NOMO-1 treated with DMSO at 0.1 percent for 48 hours (cell line): ENCODE results near the gene TUT1.
"Not testable (repeated sequence)": the region's sequence is repeated elsewhere in the genome, so short reads cannot be mapped to it uniquely, and the experiment has no call there.

Source experiments
- DNase-seq: peaks from one replicate; lab custom pipeline; 2025; ENCODE audit not compliant: unreplicated experiment; lab: John Stamatoyannopoulos, UW

Gene TUT1

GRCh38 chr11:62604460-62605120 lies 13.3 kb upstream of the TUT1 start:
- no peak for DNase-seq

- DNase-seq = no peak
Measured at GRCh38 chr11:62603776-62604299, 12.5 kb upstream of the TUT1 start.

GRCh38 chr11:62603072-62603408 lies 11.7 kb upstream of the TUT1 start:
- DNase-seq = no peak

GRCh38 chr11:62602141-62603071 lies 11.1 kb upstream of the TUT1 start:
- DNase-seq = peak; percentile 52

DNA sequence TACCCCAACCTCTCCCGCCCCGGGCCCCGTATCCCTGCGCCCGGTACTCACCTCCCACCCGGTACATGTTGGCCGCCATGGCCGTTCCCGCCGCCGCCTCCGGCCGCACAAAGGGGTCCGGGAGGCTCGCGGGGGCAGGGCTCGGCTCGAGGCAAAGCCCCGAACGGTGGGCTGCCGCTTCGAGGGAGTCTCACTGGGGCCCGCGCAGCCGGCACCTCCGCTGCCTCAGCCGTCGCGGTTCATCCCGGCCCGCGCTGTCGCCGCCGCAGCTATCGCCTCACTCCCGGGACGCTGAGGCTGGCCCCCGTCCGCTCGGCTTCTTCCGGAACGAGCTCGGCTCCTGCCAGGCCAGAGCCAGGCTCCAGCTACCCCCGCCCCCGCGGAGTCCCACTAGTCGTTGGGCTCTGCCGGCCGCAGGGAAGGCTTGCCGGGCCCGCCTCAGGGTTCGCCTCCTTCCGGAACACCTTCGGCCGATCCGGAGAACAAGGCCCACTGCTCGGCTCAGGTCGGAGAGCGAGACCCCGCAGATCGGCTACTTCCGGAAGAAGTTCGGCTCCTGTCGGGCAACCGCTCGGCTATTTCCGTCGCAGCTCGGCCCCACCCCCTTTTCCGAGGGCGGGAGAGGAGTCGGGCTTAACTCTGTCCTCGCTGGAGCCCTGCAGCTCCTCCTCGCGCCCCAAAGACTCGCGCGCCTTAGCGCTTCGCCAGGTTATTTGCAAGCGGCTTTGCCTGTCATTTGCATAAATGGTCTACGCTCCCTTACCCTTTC lies 10.2 kb upstream of the TUT1 start, which contains the start of gene MTA2:
Gene MTA2, minus strand, starts transcription at position 494 of the 769 bp plus-strand sequence. Its CDS starts 415 bp downstream, at position 79.
- DNase-seq = peak; percentile 98

GRCh38 chr11:62601122-62601371 lies 9.7 kb upstream of the TUT1 start:
- DNase-seq = no peak

GRCh38 chr11:62600367-62601121 lies 9.2 kb upstream of the TUT1 start:
- no peak for DNase-seq

DNA sequence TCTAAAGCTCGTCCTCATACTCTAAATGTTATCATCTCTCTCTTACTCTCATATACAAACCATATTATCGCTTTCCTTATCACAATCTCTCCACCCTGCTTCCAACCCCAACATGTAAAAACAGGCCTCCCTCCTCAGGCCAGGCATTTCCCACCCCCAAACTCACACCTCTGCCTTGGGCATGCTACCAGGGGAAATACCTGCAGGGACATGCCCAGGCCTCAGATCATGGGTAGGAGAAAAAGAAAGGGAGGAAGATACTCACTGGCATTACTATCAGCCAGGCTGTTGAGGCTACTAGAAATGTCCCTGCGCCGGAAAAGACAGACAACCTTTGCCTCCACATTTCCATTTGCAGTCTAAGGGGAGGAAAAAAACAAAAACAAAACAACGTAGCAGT lies 8.6 kb upstream of the TUT1 start:
- DNase-seq = no peak

GRCh38 chr11:62599069-62599696 lies 7.9 kb upstream of the TUT1 start:
- peak; percentile 96 for DNase-seq

GRCh38 chr11:62595124-62595523 lies 3.8 kb upstream of the TUT1 start:
- DNase-seq = no peak

DNA sequence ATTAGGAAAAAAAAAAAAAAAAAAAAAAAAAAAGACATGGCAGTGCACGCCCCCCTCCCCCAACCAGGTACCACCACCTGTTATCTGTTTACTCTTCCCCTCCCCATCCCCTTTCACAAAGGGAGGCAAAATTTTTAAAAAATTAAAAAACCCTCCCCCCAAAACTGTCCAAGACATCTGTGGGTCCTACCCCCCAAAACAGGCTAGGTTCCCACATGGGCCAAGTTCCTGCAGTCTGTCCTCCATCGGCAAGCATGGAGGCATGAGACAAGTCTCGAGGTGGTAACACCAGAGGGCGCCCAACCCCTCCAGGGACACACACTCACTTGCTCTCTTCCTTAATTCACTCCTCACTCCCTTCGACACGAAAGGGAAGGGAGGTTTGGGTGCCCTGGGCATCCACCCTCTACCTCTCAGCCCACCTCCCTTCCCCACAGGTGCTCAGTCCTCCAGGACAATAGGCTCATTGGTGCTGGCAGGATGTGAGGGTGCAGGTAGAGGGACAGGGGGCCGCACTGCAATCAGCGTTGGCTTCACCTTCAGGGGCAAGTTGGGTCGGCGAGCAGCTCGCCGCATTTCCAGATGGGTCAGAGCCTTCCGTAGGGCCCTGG lies 2.2 kb upstream of the TUT1 start:
- peak; percentile 83 for DNase-seq

GRCh38 chr11:62592989-62593421 lies 1.7 kb upstream of the TUT1 start:
- no peak for DNase-seq

GRCh38 chr11:62592146-62592815 lies 958 bp upstream of the TUT1 start:
- DNase-seq = peak; percentile 5

GRCh38 chr11:62588966-62589637 lies 2.2 kb downstream of the TUT1 start:
- DNase-seq = peak; percentile 3

- DNase-seq = not testable (repeated sequence)
Measured at GRCh38 chr11:62585356-62585755, 6.0 kb downstream of the TUT1 start.

GRCh38 chr11:62581735-62582134 lies 9.6 kb downstream of the TUT1 start:
- DNase-seq = not testable (repeated sequence)

GRCh38 chr11:62580959-62581715 lies 10.2 kb downstream of the TUT1 start:
- DNase-seq = no peak

DNA sequence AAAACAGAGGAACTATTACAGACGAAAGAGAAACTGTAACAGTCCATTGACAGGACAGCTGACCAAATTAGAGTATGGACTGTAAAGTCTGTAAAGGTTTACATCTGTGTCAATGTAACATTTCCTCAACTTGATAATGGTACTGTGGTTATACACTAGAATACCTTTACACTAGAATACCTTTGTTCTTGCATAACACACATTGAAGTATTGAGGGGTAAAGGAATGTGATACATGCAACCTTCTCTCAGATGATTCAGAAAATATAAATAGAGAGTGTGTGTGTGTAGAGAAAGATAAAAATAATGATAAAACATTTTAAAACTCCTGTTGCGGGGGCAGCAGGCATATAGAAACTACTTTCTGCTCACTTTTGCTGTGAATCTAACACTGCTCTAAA lies 12.1 kb downstream of the TUT1 start:
- no peak for DNase-seq
